ENCODE results near the gene PCA3.

Gene PCA3

GRCh38 chr9:76827296-76828080, 63.2 kb downstream of the PCA3 start:
- DNase-seq = no peak

- DNase-seq = no peak
These were observed 64.2 kb downstream of the PCA3 start for GRCh38 chr9:76828447-76828846.

GRCh38 chr9:76835571-76836283, 71.5 kb downstream of the PCA3 start:
- DNase-seq = no peak

Measured in NCI-H1417 (cell line).